PC-3 (cell line): ENCODE data around the gene ZNF831. TPM values are rescaled to one million over a fixed set of nuclear protein-coding genes. Genes with fewer than 3 reads are reported as not detected.
A peak's percentile ranks its signal among the peaks of the same experiment; 100 is the strongest.

Experiments used
- ATAC-seq: fragments of 200-7000 bp; cut with Tn5 transposase; 2 replicates; pipeline ENCODE4 v1.9.1; 2020; ENCODE audit warnings: mild to moderate bottlenecking, moderate library complexity
- BruUV-seq: library from RNA; stranded (reverse); fragments of 400-500 nt; replicated peaks from 2 replicates; lab custom pipeline; 2021; lab: Mats Ljungman, UMichigan
- CTCF ChIA-PET: fragments of 300-600 bp; sonication (Branson Sonifier 250); formaldehyde crosslinking; loops from one replicate; lab custom pipeline; 2022; ENCODE audit warnings: antibody characterized with exemption; lab: Charles Lee
- POLR2A ChIA-PET: fragments of 300-600 bp; sonication (Branson Sonifier 250); formaldehyde crosslinking; loops from one replicate; lab custom pipeline; 2022; ENCODE audit warnings: antibody characterized with exemption; ENCODE audit not compliant: unreplicated experiment; lab: Charles Lee
- DNase-seq: peaks from one replicate; pipeline ENCODE4 v3.0.0-alpha.2; 2015
- H2AFZ ChIP-seq: fragments of 300-600 bp; sonication (generic); 2 replicates; pipeline ENCODE4 v1.6.0; 2016; ENCODE audit warnings: antibody characterized with exemption, low read length
- H3F3A ChIP-seq: fragments of 300-600 bp; sonication (generic); one replicate; pipeline ENCODE4 v1.6.0; 2017; ENCODE audit warnings: antibody characterized with exemption, low read length, control low read depth, mild to moderate bottlenecking; ENCODE audit not compliant: unreplicated experiment
- H3K27ac ChIP-seq: fragments of 300-600 bp; sonication (generic); 2 replicates; pipeline ENCODE4 v1.5.1; 2016; ENCODE audit warnings: mild to moderate bottlenecking, low read length
- H3K27me3 ChIP-seq: fragments of 300-600 bp; sonication (generic); 2 replicates; pipeline ENCODE4 v1.6.1; 2016; ENCODE audit warnings: low read length, mixed read lengths
- H3K36me3 ChIP-seq: fragments of 300-600 bp; sonication (generic); 2 replicates; pipeline ENCODE4 v1.6.1; 2016; ENCODE audit warnings: low read depth, mixed run types, low read length, mixed read lengths
- H3K4me1 ChIP-seq: fragments of 300-600 bp; sonication (generic); 2 replicates; pipeline ENCODE4 v1.5.1; 2016; ENCODE audit warnings: low read length; ENCODE audit not compliant: insufficient read depth
- H3K4me2 ChIP-seq: fragments of 300-600 bp; sonication (generic); 2 replicates; pipeline ENCODE4 v1.6.0; 2016; ENCODE audit warnings: low read length
- H3K4me3 ChIP-seq: fragments of 300-600 bp; sonication (generic); 2 replicates; pipeline ENCODE4 v1.5.1; 2016; ENCODE audit warnings: mild to moderate bottlenecking, low read length, mixed read lengths
- H3K79me2 ChIP-seq: fragments of 300-600 bp; sonication (generic); 2 replicates; pipeline ENCODE4 v1.6.1; 2017; ENCODE audit warnings: low read length, mixed read lengths
- H3K9ac ChIP-seq: fragments of 300-600 bp; sonication (generic); 2 replicates; pipeline ENCODE4 v1.6.0; 2016; ENCODE audit warnings: mild to moderate bottlenecking, low read length
- H3K9me2 ChIP-seq: fragments of 300-600 bp; sonication (generic); replicated peaks from 2 replicates; pipeline ENCODE4 v1.6.1; 2016; ENCODE audit warnings: mixed run types, low read length, mixed read lengths
- H3K9me3 ChIP-seq: fragments of 300-600 bp; sonication (generic); 2 replicates; pipeline ENCODE4 v1.6.1; 2016; ENCODE audit warnings: low read length, mixed read lengths
- H4K20me1 ChIP-seq: fragments of 300-600 bp; sonication (generic); 2 replicates; pipeline ENCODE4 v1.6.1; 2016; ENCODE audit warnings: low read length, mixed read lengths
- EZH2 ChIP-seq: fragments of 300-600 bp; sonication (generic); IDR thresholded peaks from one replicate; pipeline ENCODE4 v1.6.1; 2017; ENCODE audit warnings: antibody characterized with exemption, mild to moderate bottlenecking, low read length; ENCODE audit not compliant: unreplicated experiment
- EZH2phosphoT487 ChIP-seq: fragments of 300-600 bp; sonication (generic); IDR thresholded peaks from 2 replicates; pipeline ENCODE4 v1.6.1; 2018; ENCODE audit warnings: mild to moderate bottlenecking, antibody characterized with exemption, low read length, borderline replicate concordance
- intact Hi-C: fragments of 100-400 bp; cut with micrococcal nuclease; formaldehyde crosslinking; loops from 2 replicates; pipeline ENCODE4 v1.9.0; 2023
- total RNA-seq: library from RNA; depleted of rRNA; stranded (reverse); fragments of >200 nt; gene quantifications from 2 replicates; pipeline ENCODE4 v1.2.3, GENCODE V29; 2014
- TF ChIP-seq, protein P1 (sequence below): fragments of 300-600 bp; sonication (generic); conservative IDR thresholded peaks from 2 replicates; pipeline ENCODE4 v1.5.1; 2017; ENCODE audit warnings: antibody characterized with exemption, low read depth, mild to moderate bottlenecking, low read length

Gene ZNF831
- total RNA-seq, 1 experiment from 2014 or later = not detected

DNA sequence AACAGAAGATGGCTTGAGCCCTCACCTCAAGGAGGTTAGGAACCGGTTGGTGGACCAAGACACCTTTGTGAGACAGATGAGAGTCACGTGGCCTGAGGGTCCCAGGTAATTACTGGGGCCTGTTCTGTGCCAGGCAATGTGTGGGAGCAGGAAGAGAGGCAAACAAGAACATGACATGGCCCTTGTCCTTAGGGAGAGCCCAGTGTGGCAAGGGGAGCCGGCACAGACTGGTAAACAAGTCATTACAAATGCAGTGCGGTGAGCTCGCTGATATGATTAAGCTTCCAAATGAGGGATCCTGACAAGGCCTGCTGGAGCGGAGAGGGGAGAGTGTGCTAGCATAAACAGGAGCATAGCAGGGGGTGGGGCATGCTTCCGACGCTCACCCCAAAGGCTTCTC lies 55.6 kb downstream of the ZNF831 start:
- no peaks in the 10 kb centered on the region for H4K20me1 ChIP-seq
- TF ChIP-seq, protein P1, sequence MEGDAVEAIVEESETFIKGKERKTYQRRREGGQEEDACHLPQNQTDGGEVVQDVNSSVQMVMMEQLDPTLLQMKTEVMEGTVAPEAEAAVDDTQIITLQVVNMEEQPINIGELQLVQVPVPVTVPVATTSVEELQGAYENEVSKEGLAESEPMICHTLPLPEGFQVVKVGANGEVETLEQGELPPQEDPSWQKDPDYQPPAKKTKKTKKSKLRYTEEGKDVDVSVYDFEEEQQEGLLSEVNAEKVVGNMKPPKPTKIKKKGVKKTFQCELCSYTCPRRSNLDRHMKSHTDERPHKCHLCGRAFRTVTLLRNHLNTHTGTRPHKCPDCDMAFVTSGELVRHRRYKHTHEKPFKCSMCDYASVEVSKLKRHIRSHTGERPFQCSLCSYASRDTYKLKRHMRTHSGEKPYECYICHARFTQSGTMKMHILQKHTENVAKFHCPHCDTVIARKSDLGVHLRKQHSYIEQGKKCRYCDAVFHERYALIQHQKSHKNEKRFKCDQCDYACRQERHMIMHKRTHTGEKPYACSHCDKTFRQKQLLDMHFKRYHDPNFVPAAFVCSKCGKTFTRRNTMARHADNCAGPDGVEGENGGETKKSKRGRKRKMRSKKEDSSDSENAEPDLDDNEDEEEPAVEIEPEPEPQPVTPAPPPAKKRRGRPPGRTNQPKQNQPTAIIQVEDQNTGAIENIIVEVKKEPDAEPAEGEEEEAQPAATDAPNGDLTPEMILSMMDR = no peak
- no peak for TF ChIP-seq EZH2
- no peak for TF ChIP-seq EZH2phosphoT487
- ATAC-seq (no peak), DNase-seq (no peak)
- peaks cover 9% of the 10 kb centered on the region; the same call in 1 of the 2 replicates for H3K4me1 ChIP-seq
- H3K9me3 ChIP-seq = no peaks in the 10 kb centered on the region
- H3K79me2 ChIP-seq = no peaks in the 10 kb centered on the region
- peaks cover 89% of the 10 kb centered on the region for H3K27me3 ChIP-seq
- ChIA-PET POLR2A (no interaction called here), CTCF (no interaction called here)
- BruUV-seq = no TSS peak
- H3K4me2 ChIP-seq = no peak overlapping the region
- no peaks in the 10 kb centered on the region for H3K9me2 ChIP-seq
- H2AFZ ChIP-seq = no peak overlapping the region
- intact Hi-C loops = no loop called here
- H3K9ac ChIP-seq = no peak overlapping the region
- no peak overlapping the region for H3K4me3 ChIP-seq
- no peaks in the 10 kb centered on the region for H3F3A ChIP-seq
- no peaks in the 10 kb centered on the region for H3K36me3 ChIP-seq
- no peak overlapping the region for H3K27ac ChIP-seq

DNA sequence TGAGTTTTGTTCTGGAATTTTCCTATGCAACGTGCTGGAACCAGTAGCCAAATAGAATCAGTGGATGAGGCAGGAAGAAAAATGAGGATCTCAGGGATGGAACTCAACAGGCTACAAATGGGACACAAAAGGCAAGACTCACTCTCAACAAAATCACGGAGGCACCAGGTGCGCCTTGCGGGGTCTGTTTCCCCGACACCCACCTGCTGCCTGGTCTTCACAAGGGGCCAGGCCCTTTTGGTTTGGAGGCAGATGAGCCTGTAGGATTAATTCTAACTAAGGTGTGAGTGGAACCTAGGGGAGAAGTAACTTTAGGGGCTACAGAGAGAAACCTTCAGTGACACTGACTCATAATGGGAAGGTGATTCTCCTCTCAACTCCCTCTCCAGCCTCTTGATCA lies 56.5 kb downstream of the ZNF831 start:
- Histone ChIP-seq H3K9me3 (no peaks in the 10 kb centered on the region), H4K20me1 (no peaks in the 10 kb centered on the region), H3K9me2 (no peaks in the 10 kb centered on the region), H3K9ac (no peak overlapping the region), H3K36me3 (no peaks in the 10 kb centered on the region), H2AFZ (no peak overlapping the region), H3K4me2 (no peak overlapping the region), H3F3A (no peaks in the 10 kb centered on the region), H3K27me3 (peaks cover 89% of the 10 kb centered on the region), H3K4me1 (peaks cover 9% of the 10 kb centered on the region; the same call in 1 of the 2 replicates), H3K79me2 (no peaks in the 10 kb centered on the region), H3K27ac (no peak overlapping the region), H3K4me3 (no peak overlapping the region)
- intact Hi-C loops = loop anchor here (5.0 kb wide), 1 partner anchor 133 kb away; no protein-coding TSS in a partner anchor
- BruUV-seq = no TSS peak
- TF ChIP-seq, protein P1 = no peak
- TF ChIP-seq EZH2phosphoT487 (no peak), EZH2 (no peak)
- ATAC-seq (no peak), DNase-seq (no peak)
- ChIA-PET POLR2A (no interaction called here), CTCF (no interaction called here)

DNA sequence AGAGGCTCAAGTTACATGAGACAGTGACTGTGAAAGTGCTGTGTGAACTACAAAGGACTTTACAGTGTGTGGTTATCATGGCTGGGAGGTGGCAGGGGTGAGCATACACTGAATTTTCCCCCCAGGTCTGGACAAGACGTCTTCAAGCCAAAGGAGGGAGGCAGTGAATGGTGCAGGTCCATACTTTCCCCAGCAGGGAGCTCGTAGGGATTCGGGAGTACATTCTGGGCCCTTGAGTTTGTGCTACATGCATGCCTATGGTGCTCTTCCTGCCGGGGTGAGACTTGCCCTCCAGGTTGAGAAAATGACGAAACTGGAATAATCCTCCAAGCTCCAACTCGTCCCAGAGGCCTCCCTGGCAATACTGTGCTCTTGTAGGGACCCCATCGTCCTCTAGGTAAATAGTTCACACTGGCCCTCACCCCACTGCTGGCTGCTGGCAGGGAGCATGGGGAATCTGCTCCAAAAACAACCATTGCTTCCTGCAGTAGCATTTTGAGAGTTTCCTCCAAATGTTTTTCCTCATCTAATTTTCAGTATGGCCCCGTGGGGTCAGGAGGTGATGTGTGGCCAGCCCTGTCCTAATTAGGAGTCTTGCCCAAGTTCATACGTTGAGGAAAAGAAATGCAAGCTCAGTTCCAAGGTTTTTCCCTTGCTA lies 57.6 kb downstream of the ZNF831 start:
- Histone ChIP-seq H3K4me2 (peak overlapping the region; percentile 95; the same call in 1 of the 2 replicates), H2AFZ (0 out of 2 replicates have a peak overlapping the region, but pooled peaks have one; percentile 83), H3K36me3 (no peaks in the 10 kb centered on the region), H3K9me2 (no peaks in the 10 kb centered on the region), H3K9me3 (no peaks in the 10 kb centered on the region), H3K9ac (no peak overlapping the region), H3F3A (no peaks in the 10 kb centered on the region), H3K4me3 (no peak overlapping the region), H4K20me1 (no peaks in the 10 kb centered on the region), H3K27me3 (peaks cover 89% of the 10 kb centered on the region), H3K79me2 (no peaks in the 10 kb centered on the region), H3K27ac (no peak overlapping the region), H3K4me1 (peaks cover 9% of the 10 kb centered on the region; the same call in 1 of the 2 replicates)
- no peak for ATAC-seq
- peak; percentile 18 for DNase-seq
- BruUV-seq = no TSS peak
- ChIA-PET CTCF (interaction anchor here (0.5 to 0.6 kb wide), 2 partner anchors 189 to 210 kb away, joined by 3 read pairs; no protein-coding TSS in a partner anchor), POLR2A (no interaction called here)
- TF ChIP-seq EZH2 (no peak), EZH2phosphoT487 (no peak)
- TF ChIP-seq, protein P1 = no peak; the same call in 1 of the 2 replicates
- intact Hi-C loops = loop anchor here (5.0 kb wide), 1 partner anchor 134 kb away; no protein-coding TSS in a partner anchor
